MM.1S (cell line): ENCODE results near the gene ABCB9.

ENCODE experiments used
- DNase-seq: peaks from one replicate; pipeline ENCODE4 v3.0.0-alpha.2; 2015
- H2AFZ ChIP-seq: fragments of 300-600 bp; sonication (generic); 2 replicates; pipeline ENCODE4 v1.6.0; 2016; ENCODE audit warnings: antibody characterized with exemption, low read length
- H3F3A ChIP-seq: fragments of 300-600 bp; sonication (generic); 2 replicates; pipeline ENCODE4 v1.6.1; 2016; ENCODE audit warnings: mild to moderate bottlenecking, antibody characterized with exemption, low read length, moderate library complexity, mixed read lengths; ENCODE audit not compliant: insufficient read depth
- H3K27ac ChIP-seq: fragments of 300-600 bp; sonication (generic); 2 replicates; pipeline ENCODE4 v1.5.1; 2016; ENCODE audit warnings: mild to moderate bottlenecking, low read length
- H3K27me3 ChIP-seq: fragments of 300-600 bp; sonication (generic); replicated peaks from 2 replicates; pipeline ENCODE4 v1.6.0; 2016; ENCODE audit warnings: low read length; ENCODE audit not compliant: insufficient read depth
- H3K36me3 ChIP-seq: fragments of 300-600 bp; sonication (generic); replicated peaks from 2 replicates; pipeline ENCODE4 v1.6.1; 2016; ENCODE audit warnings: mild to moderate bottlenecking, low read length, mixed read lengths; ENCODE audit not compliant: insufficient read depth
- H3K4me1 ChIP-seq: fragments of 300-600 bp; sonication (generic); 2 replicates; pipeline ENCODE4 v1.6.1; 2016; ENCODE audit warnings: low read length, mixed read lengths
- H3K4me2 ChIP-seq: fragments of 300-600 bp; sonication (generic); 2 replicates; pipeline ENCODE4 v1.6.0; 2016; ENCODE audit warnings: low read depth, low read length
- H3K4me3 ChIP-seq: fragments of 300-600 bp; sonication (generic); 2 replicates; pipeline ENCODE4 v1.5.1; 2016; ENCODE audit warnings: low read length, mixed read lengths
- H3K79me2 ChIP-seq: fragments of 300-600 bp; sonication (generic); 2 replicates; pipeline ENCODE4 v1.6.1; 2016; ENCODE audit warnings: mixed run types, low read length, mixed read lengths
- H3K9ac ChIP-seq: fragments of 300-600 bp; sonication (generic); 2 replicates; pipeline ENCODE4 v1.6.1; 2016; ENCODE audit warnings: low read length, mixed read lengths
- H3K9me2 ChIP-seq: fragments of 300-600 bp; sonication (generic); replicated peaks from 2 replicates; pipeline ENCODE4 v1.6.1; 2016; ENCODE audit warnings: mild to moderate bottlenecking, low read length, mixed read lengths; ENCODE audit not compliant: insufficient read depth
- H3K9me3 ChIP-seq: fragments of 300-600 bp; sonication (generic); replicated peaks from 2 replicates; pipeline ENCODE4 v1.6.1; 2016; ENCODE audit warnings: mild to moderate bottlenecking, low read length, mixed read lengths; ENCODE audit not compliant: insufficient read depth
- H4K20me1 ChIP-seq: fragments of 300-600 bp; sonication (generic); 2 replicates; pipeline ENCODE4 v1.6.1; 2016; ENCODE audit warnings: mild to moderate bottlenecking, low read length, moderate library complexity, mixed read lengths; ENCODE audit not compliant: insufficient read depth
- EZH2 ChIP-seq: fragments of 300-600 bp; sonication (generic); optimal IDR thresholded peaks from 2 replicates; pipeline ENCODE3; 2017; ENCODE audit warnings: low read depth, mild to moderate bottlenecking, antibody characterized with exemption, low read length, mixed read lengths
- EZH2phosphoT487 ChIP-seq: fragments of 300-600 bp; sonication (generic); IDR thresholded peaks from 2 replicates; pipeline ENCODE4 v1.6.1; 2018; ENCODE audit warnings: antibody characterized with exemption, low read length
- TF ChIP-seq, protein P1 (sequence below): fragments of 300-600 bp; sonication (generic); IDR thresholded peaks from 2 replicates; pipeline ENCODE4 v1.5.1; 2016; ENCODE audit warnings: antibody characterized with exemption, low read length, mixed read lengths

The ABCB9 gene

GRCh38 chr12:122985338-122986257 lies 19.3 kb upstream of the ABCB9 start:
- Histone ChIP-seq H3K4me2 (no peak overlapping the region), H3K4me3 (no peak overlapping the region), H3K27me3 (no peaks in the 10 kb centered on the region), H3K9me2 (no peaks in the 10 kb centered on the region), H3F3A (no peaks in the 10 kb centered on the region), H3K27ac (no peak overlapping the region), H3K79me2 (peaks cover 18% of the 10 kb centered on the region), H4K20me1 (no peaks in the 10 kb centered on the region), H3K36me3 (no peaks in the 10 kb centered on the region), H2AFZ (no peak overlapping the region), H3K4me1 (no peaks in the 10 kb centered on the region), H3K9ac (no peak overlapping the region), H3K9me3 (no peaks in the 10 kb centered on the region)
- TF ChIP-seq EZH2 (no peak), EZH2phosphoT487 (no peak)
- TF ChIP-seq, protein P1, sequence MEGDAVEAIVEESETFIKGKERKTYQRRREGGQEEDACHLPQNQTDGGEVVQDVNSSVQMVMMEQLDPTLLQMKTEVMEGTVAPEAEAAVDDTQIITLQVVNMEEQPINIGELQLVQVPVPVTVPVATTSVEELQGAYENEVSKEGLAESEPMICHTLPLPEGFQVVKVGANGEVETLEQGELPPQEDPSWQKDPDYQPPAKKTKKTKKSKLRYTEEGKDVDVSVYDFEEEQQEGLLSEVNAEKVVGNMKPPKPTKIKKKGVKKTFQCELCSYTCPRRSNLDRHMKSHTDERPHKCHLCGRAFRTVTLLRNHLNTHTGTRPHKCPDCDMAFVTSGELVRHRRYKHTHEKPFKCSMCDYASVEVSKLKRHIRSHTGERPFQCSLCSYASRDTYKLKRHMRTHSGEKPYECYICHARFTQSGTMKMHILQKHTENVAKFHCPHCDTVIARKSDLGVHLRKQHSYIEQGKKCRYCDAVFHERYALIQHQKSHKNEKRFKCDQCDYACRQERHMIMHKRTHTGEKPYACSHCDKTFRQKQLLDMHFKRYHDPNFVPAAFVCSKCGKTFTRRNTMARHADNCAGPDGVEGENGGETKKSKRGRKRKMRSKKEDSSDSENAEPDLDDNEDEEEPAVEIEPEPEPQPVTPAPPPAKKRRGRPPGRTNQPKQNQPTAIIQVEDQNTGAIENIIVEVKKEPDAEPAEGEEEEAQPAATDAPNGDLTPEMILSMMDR: no peak
- no peak for DNase-seq

DNA sequence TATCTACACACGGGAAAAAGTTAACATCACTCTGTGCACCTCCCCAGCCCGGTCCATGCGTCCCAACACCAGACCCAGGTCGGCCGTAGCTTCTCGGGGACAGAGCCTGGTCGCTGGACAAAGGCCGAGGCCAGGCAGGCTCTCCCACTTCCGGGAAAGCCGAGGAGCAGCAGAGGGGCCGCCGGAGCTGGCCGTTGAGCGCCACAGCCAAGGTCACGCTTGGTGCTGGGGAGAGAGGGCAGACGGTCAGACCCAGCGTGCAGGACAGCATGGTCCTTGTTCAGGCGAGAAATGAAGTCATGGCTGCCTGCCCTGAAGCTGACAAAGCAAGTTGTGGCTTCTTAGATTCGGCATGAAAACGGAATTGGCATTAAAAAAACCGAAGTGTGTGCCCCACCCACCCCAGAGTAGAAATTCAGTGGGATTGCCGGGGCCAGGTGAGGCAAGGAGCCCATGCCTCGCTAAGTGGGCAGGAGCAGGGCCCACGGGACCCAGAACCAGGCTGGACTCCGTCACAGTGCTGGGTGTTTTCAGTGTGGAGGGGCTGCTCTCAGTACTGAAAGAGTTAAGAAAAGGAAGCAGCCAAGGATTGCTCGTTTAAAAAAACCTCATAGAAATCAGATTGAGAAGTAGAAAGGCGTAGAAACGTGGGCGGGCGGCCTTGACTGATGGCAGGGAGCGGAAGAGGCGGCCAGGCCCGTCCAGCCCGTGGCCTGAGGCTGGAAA lies 18.5 kb upstream of the ABCB9 start:
- Histone ChIP-seq H4K20me1 (no peaks in the 10 kb centered on the region), H3K9me2 (no peaks in the 10 kb centered on the region), H2AFZ (no peak overlapping the region), H3K4me3 (no peak overlapping the region), H3K9me3 (no peaks in the 10 kb centered on the region), H3K9ac (no peak overlapping the region), H3K36me3 (no peaks in the 10 kb centered on the region), H3F3A (no peaks in the 10 kb centered on the region), H3K27me3 (no peaks in the 10 kb centered on the region), H3K79me2 (peaks cover 21% of the 10 kb centered on the region), H3K4me1 (no peaks in the 10 kb centered on the region), H3K27ac (no peak overlapping the region), H3K4me2 (no peak overlapping the region)
- TF ChIP-seq EZH2: no peak
- TF ChIP-seq EZH2phosphoT487: no peak
- TF ChIP-seq, protein P1: no peak
- DNase-seq: no peak

- TF ChIP-seq EZH2: no peak
- TF ChIP-seq, protein P1: no peak
- TF ChIP-seq EZH2phosphoT487: no peak
- H3K36me3 ChIP-seq: no peaks in the 10 kb centered on the region
- H2AFZ ChIP-seq: no peak overlapping the region
- no peaks in the 10 kb centered on the region for H3K27me3 ChIP-seq
- no peak overlapping the region for H3K27ac ChIP-seq
- no peaks in the 10 kb centered on the region for H3K9me2 ChIP-seq
- no peaks in the 10 kb centered on the region for H3K4me1 ChIP-seq
- no peaks in the 10 kb centered on the region for H3K9me3 ChIP-seq
- DNase-seq: no peak
- no peak overlapping the region for H3K9ac ChIP-seq
- no peaks in the 10 kb centered on the region for H3F3A ChIP-seq
- H3K79me2 ChIP-seq: peaks cover 21% of the 10 kb centered on the region
- no peaks in the 10 kb centered on the region for H4K20me1 ChIP-seq
- H3K4me2 ChIP-seq: no peak overlapping the region
- H3K4me3 ChIP-seq: no peak overlapping the region
Measured at GRCh38 chr12:122983789-122984515, 17.7 kb upstream of the ABCB9 start.
